Endothelial cell of umbilical vein (primary cell): ENCODE data around the gene SPPL3. TPM values are rescaled to one million over a fixed set of nuclear protein-coding genes. Genes with fewer than 3 reads are reported as not detected.

Experiments
- BruUV-seq: library from RNA; stranded (reverse); fragments of 400-500 nt; replicated peaks from 2 replicates; lab custom pipeline; 2021; lab: Mats Ljungman, UMichigan
- CTCF ChIA-PET: fragments of 300-600, 350-600 bp; sonication (Branson Sonifier 250); formaldehyde crosslinking; loops from one replicate; lab custom pipeline; 2021; ENCODE audit warnings: antibody characterized with exemption, inconsistent platforms; lab: Charles Lee
- POLR2A ChIA-PET: fragments of 300-600, 350-600 bp; sonication (Branson Sonifier 250); formaldehyde crosslinking; loops from one replicate; lab custom pipeline; 2021; ENCODE audit warnings: antibody characterized with exemption, inconsistent platforms; lab: Charles Lee
- DNase-seq: peaks from one replicate; pipeline ENCODE4 v3.0.0-alpha.2; 2011; ENCODE audit warnings: low read depth, low spot score
- FAIRE-seq: peaks from 2 replicates; lab custom pipeline; 2011; peaks lifted over from hg19 to GRCh38; lab: Jason Lieb, UNC
- H2AFZ ChIP-seq: 2 replicates; pipeline ENCODE4 v1.6.0; 2012; ENCODE audit warnings: low read depth, low read length, control low read depth, inconsistent platforms
- H3K27ac ChIP-seq: 2 replicates; pipeline ENCODE4 v1.5.1; 2011; ENCODE audit warnings: low read depth, mild to moderate bottlenecking, control low read depth, low read length, moderate library complexity; ENCODE audit not compliant: insufficient read depth
- H3K27me3 ChIP-seq, 2 experiments: 2 replicates each; pipeline versions ENCODE4 v1.6.0 to v1.6.1; 2011; ENCODE audit warnings: low read length in 2 of 2, mixed read lengths in 1 of 2; ENCODE audit not compliant: control insufficient read depth in 2 of 2, insufficient read depth in 2 of 2
- H3K36me3 ChIP-seq, 2 experiments: 2 replicates in 1 of 2; 3 replicates in 1 of 2; pipeline ENCODE4 v1.5.1; 2011; ENCODE audit warnings: low read length in 2 of 2, mild to moderate bottlenecking in 1 of 2, moderate library complexity in 1 of 2; ENCODE audit not compliant: control insufficient read depth in 2 of 2, insufficient read depth in 2 of 2; ENCODE audit errors: extremely low read depth in 1 of 2
- H3K4me1 ChIP-seq: 3 replicates; pipeline ENCODE4 v1.5.1; 2011; ENCODE audit warnings: mild to moderate bottlenecking, low read length; ENCODE audit not compliant: control insufficient read depth, insufficient read depth; ENCODE audit errors: extremely low read depth
- H3K4me2 ChIP-seq: 2 replicates; pipeline ENCODE4 v1.6.1; 2011; ENCODE audit warnings: low read length, control low read depth, mixed read lengths; ENCODE audit not compliant: insufficient read depth
- H3K4me3 ChIP-seq, 3 experiments: fragments of 200-600 bp in 1 of 3; sonication (generic), shearing (Covaris generic) in 1 of 3; replicated peaks in 1 of 3; 2 replicates each; pipeline ENCODE4 v1.5.1; 2011 to 2016; ENCODE audit warnings: control low read depth in 3 of 3, low read length in 3 of 3, mild to moderate bottlenecking in 2 of 3, inconsistent platforms in 1 of 3, low read depth in 1 of 3, moderate library complexity in 1 of 3; ENCODE audit not compliant: insufficient read depth in 1 of 3
- H3K79me2 ChIP-seq: 2 replicates; pipeline ENCODE4 v1.6.0; 2012; ENCODE audit warnings: low read length, inconsistent platforms; ENCODE audit not compliant: control insufficient read depth, insufficient read depth
- H3K9ac ChIP-seq: replicated peaks from 2 replicates; pipeline ENCODE3; 2011; ENCODE audit warnings: low read length, control low read depth; ENCODE audit not compliant: insufficient read depth; ENCODE audit errors: extremely low read depth
- H3K9me1 ChIP-seq: replicated peaks from 3 replicates; pipeline ENCODE4 v1.6.0; 2011; ENCODE audit warnings: mild to moderate bottlenecking, low read length; ENCODE audit not compliant: control insufficient read depth, insufficient read depth; ENCODE audit errors: extremely low read depth
- H3K9me3 ChIP-seq: replicated peaks from 2 replicates; pipeline ENCODE4 v1.5.1; 2012; ENCODE audit warnings: low read length, inconsistent platforms; ENCODE audit not compliant: control insufficient read depth, insufficient read depth
- H4K20me1 ChIP-seq: replicated peaks from 2 replicates; pipeline ENCODE3; 2011; ENCODE audit warnings: mild to moderate bottlenecking, low read length; ENCODE audit not compliant: control insufficient read depth, insufficient read depth; ENCODE audit errors: extremely low read depth
- EZH2 ChIP-seq: IDR thresholded peaks from 2 replicates; pipeline ENCODE4 v1.6.1; 2012; ENCODE audit warnings: borderline replicate concordance, low read depth, mild to moderate bottlenecking, moderate library complexity, low read length, inconsistent platforms; ENCODE audit not compliant: severe bottlenecking
- FOS ChIP-seq: IDR thresholded peaks from 2 replicates; pipeline ENCODE4 v1.6.1; 2011; ENCODE audit warnings: mild to moderate bottlenecking, low read length, moderate library complexity, borderline replicate concordance; ENCODE audit not compliant: insufficient read depth
- GATA2 ChIP-seq: IDR thresholded peaks from 2 replicates; pipeline ENCODE4 v1.7.0; 2011; ENCODE audit warnings: low read depth, mild to moderate bottlenecking, moderate library complexity, mixed read lengths, low read length; ENCODE audit not compliant: insufficient read length, insufficient read depth
- JUN ChIP-seq: IDR thresholded peaks from 2 replicates; pipeline ENCODE4 v1.6.1; 2011; ENCODE audit warnings: borderline replicate concordance, low read depth; ENCODE audit not compliant: insufficient read length, insufficient read depth
- MAX ChIP-seq: IDR thresholded peaks from 2 replicates; pipeline ENCODE4 v1.6.1; 2011; ENCODE audit not compliant: insufficient read depth, insufficient read length
- MYC ChIP-seq: IDR thresholded peaks from one replicate; pipeline ENCODE4 v1.6.1; 2011; ENCODE audit warnings: mild to moderate bottlenecking, low read depth, low read length
- POLR2A ChIP-seq: IDR thresholded peaks from 2 replicates; pipeline ENCODE4 v1.6.1; 2012; ENCODE audit warnings: low read depth, mild to moderate bottlenecking, control low read depth, low read length
- POLR2AphosphoS5 ChIP-seq: IDR thresholded peaks from 2 replicates; pipeline ENCODE4 v1.6.1; 2012; ENCODE audit warnings: low read depth, mild to moderate bottlenecking, control low read depth, low read length, moderate library complexity; ENCODE audit not compliant: insufficient read depth
- dilution Hi-C: fragments of 300-500 bp; cut with MboI; formaldehyde crosslinking; loops from one replicate; pipeline ENCODE4 v1.15.0; 2019; ENCODE audit warnings: low sequenced_read_pairs; ENCODE audit not compliant: extremely low pct_ligation_motif_present
- intact Hi-C: fragments of 100-400 bp; cut with micrococcal nuclease; formaldehyde crosslinking; loops from one replicate; pipeline ENCODE4 v1.10.0; 2022
- polyA plus RNA-seq, 4 experiments: library from polyadenylated mRNA; depleted of rRNA in 3 of 4; stranded (reverse) in 3 of 4; unstranded in 1 of 4; fragments of >200 nt; gene quantifications; 2 replicates each; pipeline versions ENCODE4 v1.2.1 to v1.2.3, GENCODE V29; 2011 to 2012; ENCODE audit warnings: missing spikeins in 1 of 4
- total RNA-seq: library from RNA; stranded (reverse); gene quantifications from 2 replicates; pipeline ENCODE4 v1.2.3, GENCODE V29; 2021
- TF ChIP-seq, protein P1 (sequence below), 2 donors: IDR thresholded peaks; 1 replicate in 1 of 2; 2 replicates in 1 of 2; pipeline ENCODE4 v1.5.1; 2011; ENCODE audit warnings: low read length in 2 of 2, mild to moderate bottlenecking in 2 of 2, moderate library complexity in 2 of 2, control low read depth in 1 of 2, inconsistent platforms in 1 of 2, low read depth in 1 of 2; ENCODE audit not compliant: insufficient read depth in 1 of 2; ENCODE audit errors: extremely low read depth in 1 of 2

Gene SPPL3
- total and polyA plus RNA-seq, 2 donors (not counting 3 experiments of a cell fraction or from before 2014, with no cell fraction given), result 30.6 to 53.0 TPM

- no TSS peak for BruUV-seq
- H3K27me3 ChIP-seq, result no peaks in the 10 kb centered on the region
- H3K9me3 ChIP-seq, result no peaks in the 10 kb centered on the region
- intact Hi-C loops (no loop called here), dilution Hi-C loops (no loop called here)
- ChIA-PET CTCF (no interaction called here), POLR2A (no interaction called here)
- peaks cover 3% of the 10 kb centered on the region for H3K4me1 ChIP-seq
- H3K4me3 ChIP-seq, result no peak overlapping the region
- H3K9ac ChIP-seq, result no peak overlapping the region
- H2AFZ ChIP-seq, result no peak overlapping the region
- peaks cover 5% of the 10 kb centered on the region for H4K20me1 ChIP-seq
- H3K27ac ChIP-seq, result no peak overlapping the region
- TF ChIP-seq JUN (no peak), POLR2A (no peak), EZH2 (no peak), FOS (no peak), POLR2AphosphoS5 (no peak), MYC (no peak), GATA2 (no peak), MAX (no peak)
- TF ChIP-seq, protein P1, sequence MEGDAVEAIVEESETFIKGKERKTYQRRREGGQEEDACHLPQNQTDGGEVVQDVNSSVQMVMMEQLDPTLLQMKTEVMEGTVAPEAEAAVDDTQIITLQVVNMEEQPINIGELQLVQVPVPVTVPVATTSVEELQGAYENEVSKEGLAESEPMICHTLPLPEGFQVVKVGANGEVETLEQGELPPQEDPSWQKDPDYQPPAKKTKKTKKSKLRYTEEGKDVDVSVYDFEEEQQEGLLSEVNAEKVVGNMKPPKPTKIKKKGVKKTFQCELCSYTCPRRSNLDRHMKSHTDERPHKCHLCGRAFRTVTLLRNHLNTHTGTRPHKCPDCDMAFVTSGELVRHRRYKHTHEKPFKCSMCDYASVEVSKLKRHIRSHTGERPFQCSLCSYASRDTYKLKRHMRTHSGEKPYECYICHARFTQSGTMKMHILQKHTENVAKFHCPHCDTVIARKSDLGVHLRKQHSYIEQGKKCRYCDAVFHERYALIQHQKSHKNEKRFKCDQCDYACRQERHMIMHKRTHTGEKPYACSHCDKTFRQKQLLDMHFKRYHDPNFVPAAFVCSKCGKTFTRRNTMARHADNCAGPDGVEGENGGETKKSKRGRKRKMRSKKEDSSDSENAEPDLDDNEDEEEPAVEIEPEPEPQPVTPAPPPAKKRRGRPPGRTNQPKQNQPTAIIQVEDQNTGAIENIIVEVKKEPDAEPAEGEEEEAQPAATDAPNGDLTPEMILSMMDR (IDR thresholded peaks at IDR 0.05; ENCODE audit: extremely low read depth in 1 of 2, insufficient read depth in 1 of 2, low read depth in 1 of 2, low read length in 2 of 2), result no peak
- H3K4me2 ChIP-seq, result no peak overlapping the region
- H3K79me2 ChIP-seq, result peaks cover 19% of the 10 kb centered on the region
- no peaks in the 10 kb centered on the region for H3K9me1 ChIP-seq
- FAIRE-seq, result no peak
- DNase-seq, result no peak
- no peaks in the 10 kb centered on the region for H3K36me3 ChIP-seq
Measured at GRCh38 chr12:120865098-120865497, 39.1 kb downstream of the SPPL3 start.
